ENCODE data around the gene SYNDIG1.

The SYNDIG1 gene

GRCh38 chr20:24567508-24567907, 98.1 kb downstream of the SYNDIG1 start:
- DNase-seq (ENCODE audit: low spot score), result no peak

GRCh38 chr20:24568842-24569241, 99.4 kb downstream of the SYNDIG1 start:
- DNase-seq (ENCODE audit: low spot score), result no peak

- no peak for DNase-seq (ENCODE audit: low spot score)
These were observed 101.7 kb downstream of the SYNDIG1 start for GRCh38 chr20:24571159-24571558.

- DNase-seq (ENCODE audit: low spot score), result no peak
These were observed 102.7 kb downstream of the SYNDIG1 start for GRCh38 chr20:24572140-24572539.

GRCh38 chr20:24572862-24573261, 103.4 kb downstream of the SYNDIG1 start:
- peak; percentile 34 for DNase-seq (ENCODE audit: low spot score)

GRCh38 chr20:24573557-24573956, 104.1 kb downstream of the SYNDIG1 start:
- no peak for DNase-seq (ENCODE audit: low spot score)

GRCh38 chr20:24574307-24574706, 104.9 kb downstream of the SYNDIG1 start:
- DNase-seq (ENCODE audit: low spot score), result no peak

- no peak for DNase-seq (ENCODE audit: low spot score)
These were observed 105.4 kb downstream of the SYNDIG1 start for GRCh38 chr20:24574797-24575196.

GRCh38 chr20:24575811-24576210, 106.4 kb downstream of the SYNDIG1 start:
- DNase-seq (ENCODE audit: low spot score), result no peak

- DNase-seq (ENCODE audit: low spot score), result no peak
These were observed 107.0 kb downstream of the SYNDIG1 start for GRCh38 chr20:24576447-24576846.

GRCh38 chr20:24577271-24577909, 108.0 kb downstream of the SYNDIG1 start:
- no peak for DNase-seq (ENCODE audit: low spot score)

GRCh38 chr20:24578567-24579415, 109.4 kb downstream of the SYNDIG1 start:
- DNase-seq (ENCODE audit: low spot score), result no peak

GRCh38 chr20:24579475-24579874, 110.0 kb downstream of the SYNDIG1 start:
- no peak for DNase-seq (ENCODE audit: low spot score)

- no peak for DNase-seq (ENCODE audit: low spot score)
These were observed 110.6 kb downstream of the SYNDIG1 start for GRCh38 chr20:24580006-24580405.

GRCh38 chr20:24580855-24581254, 111.4 kb downstream of the SYNDIG1 start:
- DNase-seq (ENCODE audit: low spot score), result no peak

- DNase-seq (ENCODE audit: low spot score), result no peak
These were observed 112.2 kb downstream of the SYNDIG1 start for GRCh38 chr20:24581443-24582170.

GRCh38 chr20:24582373-24583168, 113.1 kb downstream of the SYNDIG1 start:
- DNase-seq (ENCODE audit: low spot score), result no peak

- no peak for DNase-seq (ENCODE audit: low spot score)
These were observed 113.9 kb downstream of the SYNDIG1 start for GRCh38 chr20:24583169-24583792.

- no peak for DNase-seq (ENCODE audit: low spot score)
These were observed 114.6 kb downstream of the SYNDIG1 start for GRCh38 chr20:24584078-24584477.

- peak; percentile 36 for DNase-seq (ENCODE audit: low spot score)
These were observed 115.3 kb downstream of the SYNDIG1 start for GRCh38 chr20:24584538-24585356.

Measured in pons (tissue), 1 donor.